Right kidney (tissue), 1 donor: ENCODE results near the gene PTPRD.
"Not testable (repeated sequence)": the region's sequence is repeated elsewhere in the genome, so short reads cannot be mapped to it uniquely, and the experiment has no call there.

Source experiments
- DNase-seq: peaks from one replicate; pipeline ENCODE4 v3.0.0-alpha.2; 2016

The PTPRD gene

GRCh38 chr9:8968350-8968749 is 1644.5 kb downstream of the PTPRD start:
- DNase-seq = not testable (repeated sequence)

- DNase-seq = no peak
Observed at GRCh38 chr9:8963885-8964284, 1648.9 kb downstream of the PTPRD start.

GRCh38 chr9:8962084-8962483 is 1650.7 kb downstream of the PTPRD start:
- DNase-seq = no peak

- no peak for DNase-seq
Observed at GRCh38 chr9:8961186-8961851, 1651.5 kb downstream of the PTPRD start.

GRCh38 chr9:8960254-8960653 is 1652.5 kb downstream of the PTPRD start:
- no peak for DNase-seq

- no peak for DNase-seq
Observed at GRCh38 chr9:8958358-8958757, 1654.4 kb downstream of the PTPRD start.

GRCh38 chr9:8955315-8955714 is 1657.5 kb downstream of the PTPRD start:
- DNase-seq = no peak

- no peak for DNase-seq
Observed at GRCh38 chr9:8946461-8946860, 1666.3 kb downstream of the PTPRD start.

- no peak for DNase-seq
Observed at GRCh38 chr9:8943392-8943791, 1669.4 kb downstream of the PTPRD start.

GRCh38 chr9:8940650-8941049 is 1672.2 kb downstream of the PTPRD start:
- DNase-seq = no peak

- no peak for DNase-seq
Observed at GRCh38 chr9:8926461-8926860, 1686.3 kb downstream of the PTPRD start.

- no peak for DNase-seq
Observed at GRCh38 chr9:8924562-8924961, 1688.2 kb downstream of the PTPRD start.

GRCh38 chr9:8920478-8921183 is 1692.2 kb downstream of the PTPRD start:
- not testable (repeated sequence) for DNase-seq

GRCh38 chr9:8917956-8918739 is 1694.7 kb downstream of the PTPRD start:
- no peak for DNase-seq

- no peak for DNase-seq
Observed at GRCh38 chr9:8916771-8917170, 1696.0 kb downstream of the PTPRD start.

GRCh38 chr9:8907868-8908267 is 1704.9 kb downstream of the PTPRD start:
- no peak for DNase-seq

- DNase-seq = no peak
Observed at GRCh38 chr9:8905731-8906130, 1707.1 kb downstream of the PTPRD start.

GRCh38 chr9:8904771-8905515 is 1707.9 kb downstream of the PTPRD start:
- no peak for DNase-seq

- DNase-seq = no peak
Observed at GRCh38 chr9:8903077-8903476, 1709.7 kb downstream of the PTPRD start.

- DNase-seq = no peak
Observed at GRCh38 chr9:8901146-8901545, 1711.7 kb downstream of the PTPRD start.

GRCh38 chr9:8899511-8899910 is 1713.3 kb downstream of the PTPRD start:
- no peak for DNase-seq

- no peak for DNase-seq
Observed at GRCh38 chr9:8895861-8896224, 1717.0 kb downstream of the PTPRD start.
